Fibroblast of skin of left quadriceps (primary cell): Measurements from ENCODE around the gene ACSM2B.
"Not testable (repeated sequence)": the region's sequence is repeated elsewhere in the genome, so short reads cannot be mapped to it uniquely, and the experiment has no call there.

ENCODE experiments used
- DNase-seq, 2 experiments: peaks; one replicate each; pipeline ENCODE4 v3.0.0-alpha.2; 2013; ENCODE audit warnings: low read depth in 2 of 2

The ACSM2B gene

DNA sequence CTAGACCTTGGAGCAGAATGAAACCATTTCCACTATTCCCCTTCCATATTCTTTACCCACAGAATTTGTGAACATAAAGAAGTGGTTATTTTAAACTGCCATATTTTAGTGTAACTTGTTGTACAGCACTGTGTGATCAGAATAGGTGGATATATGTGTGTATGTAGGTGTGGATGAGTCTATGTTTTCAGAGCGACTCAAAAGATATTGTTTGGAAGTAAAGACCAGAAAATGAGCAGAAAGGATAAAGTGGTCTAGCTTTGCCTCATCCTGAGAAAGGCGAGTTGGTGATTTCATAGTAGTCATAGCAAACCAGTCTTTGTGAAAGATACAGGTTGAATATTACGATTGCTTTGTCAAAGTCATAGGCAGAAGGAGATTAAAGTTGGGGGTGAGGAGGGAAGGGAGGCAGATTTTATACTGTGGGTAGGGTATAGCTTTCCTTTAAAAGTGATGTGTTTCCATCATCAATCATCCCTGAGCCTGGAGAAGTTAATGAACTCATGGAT is 43.8 kb downstream of the ACSM2B start:
- DNase-seq: not testable (repeated sequence)

DNA sequence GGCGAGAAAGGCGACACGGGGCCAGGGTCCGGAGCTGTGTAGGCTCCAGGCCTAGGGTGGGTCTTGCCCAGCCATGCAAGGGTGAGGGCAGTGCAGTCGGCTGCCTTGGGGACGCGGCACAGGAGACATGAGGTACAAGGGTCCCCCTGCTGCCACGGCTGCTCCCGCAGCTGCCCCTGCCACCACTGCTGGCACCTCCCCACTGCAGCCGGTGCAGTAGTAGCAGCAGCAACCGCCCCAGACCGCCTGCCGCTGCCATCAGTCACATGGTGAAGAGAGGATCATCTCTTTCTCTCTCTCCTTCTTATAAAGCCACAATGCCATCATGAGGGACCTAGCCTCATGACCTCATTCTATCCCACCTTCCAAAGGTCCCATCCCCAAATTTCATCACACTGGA is 44.4 kb downstream of the ACSM2B start:
- DNase-seq: not testable (repeated sequence)

DNA sequence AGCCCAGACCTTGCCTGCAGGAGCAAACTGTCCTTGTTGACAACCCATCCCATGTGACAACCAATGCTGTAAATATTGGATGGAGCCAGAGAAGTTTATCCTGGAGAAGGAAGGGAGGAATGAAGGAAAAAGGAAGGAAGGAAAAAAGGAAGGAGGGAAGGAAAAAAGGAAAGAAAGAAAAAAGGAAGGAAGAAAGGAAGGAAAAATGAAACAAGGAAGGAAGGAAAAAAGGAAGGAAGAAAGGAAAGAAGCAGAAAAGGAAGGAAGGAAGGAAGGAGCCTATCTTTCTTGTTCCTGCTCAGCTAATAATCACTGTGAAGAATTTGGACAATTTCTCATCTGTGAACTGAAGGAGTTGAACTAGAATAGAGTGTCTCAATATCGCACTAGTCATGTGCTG is 56.1 kb downstream of the ACSM2B start:
- no peak for DNase-seq

DNA sequence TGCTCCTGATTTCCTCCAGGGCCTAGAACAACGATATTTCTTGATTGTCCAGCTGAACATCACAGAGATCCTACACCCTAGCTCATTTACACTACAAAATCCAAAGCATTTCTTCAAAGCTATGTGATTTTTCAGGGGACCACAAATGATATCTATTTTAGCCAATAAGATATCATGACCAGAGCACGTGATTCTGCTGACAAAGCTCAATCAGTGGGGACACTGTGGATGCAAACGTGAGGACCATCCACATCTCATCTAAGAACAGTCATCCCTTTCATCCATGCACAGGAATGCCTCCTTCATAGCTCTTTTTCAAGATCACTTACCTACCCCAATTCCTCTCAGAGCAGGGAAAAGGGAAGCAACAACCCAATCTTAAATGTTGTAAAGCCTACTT is 56.9 kb downstream of the ACSM2B start:
- DNase-seq: no peak

DNA sequence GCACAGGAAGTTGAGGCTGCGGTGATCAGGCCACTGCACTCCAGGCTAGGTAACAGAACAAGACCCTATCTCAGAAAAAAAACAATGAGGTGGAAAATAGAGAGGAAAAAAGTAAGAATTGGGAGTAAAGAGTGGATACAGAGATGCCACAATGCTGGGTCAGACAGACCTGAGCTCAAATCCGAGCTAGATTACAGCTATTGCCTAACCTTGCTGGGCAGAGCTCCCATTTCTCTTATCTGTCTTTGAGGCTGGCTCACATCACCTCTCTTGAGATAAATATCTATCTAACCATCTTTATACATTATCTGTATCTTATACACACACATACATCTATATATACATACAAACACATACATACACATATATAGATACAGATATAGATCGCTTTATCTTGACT is 59.0 kb downstream of the ACSM2B start:
- DNase-seq: no peak

DNA sequence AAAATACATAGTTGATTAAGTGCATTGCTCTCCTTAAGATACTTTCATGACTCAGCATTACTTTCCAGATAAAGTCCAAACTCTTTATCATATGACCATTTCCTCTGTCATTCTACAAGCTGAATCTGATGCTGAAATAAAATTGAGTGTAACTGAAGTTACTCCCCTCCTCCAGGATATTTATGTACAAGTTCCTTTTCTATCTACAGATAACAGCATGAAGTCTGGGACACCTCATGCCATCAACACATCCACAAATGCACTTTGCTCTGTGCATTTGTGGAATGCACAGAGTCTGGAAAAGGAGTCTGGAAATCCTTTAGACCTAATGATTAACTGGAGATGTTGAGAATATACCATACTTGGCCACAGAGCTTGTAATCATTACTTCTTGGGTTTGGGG is 60.5 kb downstream of the ACSM2B start:
- no peak for DNase-seq

DNA sequence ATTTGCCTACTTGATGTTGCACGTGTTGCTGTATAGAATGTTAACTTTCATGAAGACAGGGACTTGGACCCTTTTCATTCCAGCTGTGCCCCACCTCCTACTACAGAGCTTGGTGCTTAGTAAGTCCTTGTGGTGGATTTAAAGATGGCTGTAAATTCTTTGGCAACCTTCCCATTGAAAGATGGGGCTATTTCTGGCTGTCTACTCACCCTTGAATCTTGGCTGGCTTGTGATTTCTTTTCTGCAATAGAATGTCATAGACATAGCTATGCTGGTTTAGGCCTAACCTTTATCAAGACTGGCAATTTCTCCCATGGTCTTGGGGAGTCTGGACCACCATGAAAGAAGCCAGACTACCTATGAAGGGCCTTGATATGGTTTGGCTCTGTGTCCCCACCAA is 65.8 kb downstream of the ACSM2B start:
- no peak for DNase-seq

DNA sequence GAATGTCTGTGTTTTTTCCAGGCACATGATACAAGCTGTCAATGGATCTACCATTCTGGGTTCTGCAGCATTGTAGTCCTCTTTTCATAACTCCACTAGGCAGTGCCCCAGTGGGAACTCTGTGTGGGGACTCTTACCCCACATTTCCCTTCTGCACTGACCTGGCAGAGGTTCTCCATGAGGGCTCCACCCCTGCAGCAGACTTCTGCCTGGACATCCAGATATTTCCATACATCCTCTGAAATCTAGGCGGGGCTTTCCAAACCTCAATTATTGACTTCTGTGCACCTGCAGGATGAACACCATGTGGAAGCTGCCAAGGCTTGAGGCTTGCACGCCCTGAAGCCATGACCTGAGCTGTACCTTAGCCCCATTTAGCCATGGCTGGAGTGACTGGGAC is 68.9 kb downstream of the ACSM2B start:
- DNase-seq: no peak

DNA sequence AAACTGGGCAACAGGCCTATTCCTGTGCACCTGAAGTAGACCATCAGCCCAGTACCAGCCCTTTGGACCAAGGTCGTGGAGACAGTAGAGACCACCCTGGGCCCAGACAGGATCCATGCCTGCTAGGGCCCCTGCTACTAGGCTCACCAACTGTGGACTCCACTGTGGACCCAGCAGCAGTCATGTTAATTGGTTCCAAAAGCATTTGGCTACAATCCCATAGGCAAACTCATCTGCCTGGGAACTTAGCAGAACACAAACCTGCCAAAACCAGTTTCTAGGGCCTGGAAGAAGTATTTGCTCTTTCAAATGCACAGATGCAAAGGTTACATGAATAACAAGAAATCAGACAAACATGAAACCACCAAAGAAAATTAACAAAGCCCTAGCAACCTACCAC is 71.7 kb downstream of the ACSM2B start:
- DNase-seq: no peak

DNA sequence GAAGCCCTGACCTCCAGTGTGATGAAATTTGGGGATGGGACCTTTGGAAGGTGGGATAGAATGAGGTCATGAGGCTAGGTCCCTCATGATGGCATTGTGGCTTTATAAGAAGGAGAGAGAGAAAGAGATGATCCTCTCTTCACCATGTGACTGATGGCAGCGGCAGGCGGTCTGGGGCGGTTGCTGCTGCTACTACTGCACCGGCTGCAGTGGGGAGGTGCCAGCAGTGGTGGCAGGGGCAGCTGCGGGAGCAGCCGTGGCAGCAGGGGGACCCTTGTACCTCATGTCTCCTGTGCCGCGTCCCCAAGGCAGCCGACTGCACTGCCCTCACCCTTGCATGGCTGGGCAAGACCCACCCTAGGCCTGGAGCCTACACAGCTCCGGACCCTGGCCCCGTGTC is 84.7 kb downstream of the ACSM2B start:
- not testable (repeated sequence) for DNase-seq

DNA sequence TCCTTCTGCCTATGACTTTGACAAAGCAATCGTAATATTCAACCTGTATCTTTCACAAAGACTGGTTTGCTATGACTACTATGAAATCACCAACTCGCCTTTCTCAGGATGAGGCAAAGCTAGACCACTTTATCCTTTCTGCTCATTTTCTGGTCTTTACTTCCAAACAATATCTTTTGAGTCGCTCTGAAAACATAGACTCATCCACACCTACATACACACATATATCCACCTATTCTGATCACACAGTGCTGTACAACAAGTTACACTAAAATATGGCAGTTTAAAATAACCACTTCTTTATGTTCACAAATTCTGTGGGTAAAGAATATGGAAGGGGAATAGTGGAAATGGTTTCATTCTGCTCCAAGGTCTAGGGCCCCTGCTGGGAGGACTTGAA is 85.2 kb downstream of the ACSM2B start:
- DNase-seq: not testable (repeated sequence)
